Iris pigment epithelial cell (primary cell): ENCODE data around the gene ACOX3.

Experiments
- DNase-seq: peaks from one replicate; pipeline ENCODE4 v3.0.0-alpha.2; 2011; ENCODE audit warnings: low read depth

Gene ACOX3

DNA sequence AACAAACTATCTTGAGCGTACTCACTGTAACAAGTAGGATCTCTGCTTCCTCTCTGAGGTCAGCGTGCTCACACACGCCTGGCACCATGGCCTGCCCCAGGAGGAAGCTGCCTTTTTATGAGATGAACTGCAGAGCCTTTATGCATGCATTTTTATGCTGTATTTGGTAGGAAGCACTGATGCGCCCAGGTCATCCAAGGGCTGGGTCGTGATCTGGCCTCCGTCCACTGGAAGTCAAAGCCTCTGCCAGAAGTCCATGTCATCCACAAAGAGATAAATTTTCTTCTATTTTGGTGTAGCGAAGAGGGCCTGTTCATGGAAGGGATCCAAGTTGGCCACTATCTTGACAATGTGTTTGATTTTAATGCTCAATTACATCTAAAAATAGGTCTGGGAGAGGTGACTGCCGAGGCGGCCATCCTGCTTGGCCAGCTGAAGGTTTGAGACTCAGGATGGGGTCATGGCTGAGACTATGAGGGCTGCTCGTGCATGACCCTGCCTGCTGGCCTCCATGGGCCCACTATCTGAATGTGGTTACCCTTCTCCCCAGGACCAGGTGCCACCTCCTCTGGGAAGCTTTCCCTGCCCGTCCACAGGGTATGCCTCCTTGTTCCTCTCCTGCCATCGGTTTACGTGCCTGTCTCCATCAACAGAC is 120.7 kb downstream of the ACOX3 start:
- DNase-seq: no peak

- no peak for DNase-seq
These were observed 121.5 kb downstream of the ACOX3 start for GRCh38 chr4:8319061-8319460.

DNA sequence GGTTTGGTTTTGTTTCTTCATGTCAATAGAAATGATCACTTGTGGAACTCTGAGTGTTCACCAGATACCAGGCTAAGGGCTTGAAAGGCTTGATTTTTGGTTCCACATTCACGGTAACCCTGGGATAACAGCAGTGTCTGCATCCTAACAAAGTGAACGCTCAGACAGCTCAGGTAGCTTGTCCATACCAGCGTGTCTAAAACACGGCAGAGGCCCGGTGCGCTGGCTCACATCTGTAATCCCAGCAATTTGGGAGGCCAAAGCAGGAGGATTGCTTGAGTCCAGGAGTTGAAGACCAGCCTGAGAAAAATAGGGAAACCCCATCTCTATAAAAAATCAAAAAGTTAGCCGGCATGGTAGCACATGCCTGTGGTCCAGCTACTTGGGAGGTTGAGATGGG is 122.0 kb downstream of the ACOX3 start:
- DNase-seq: no peak

GRCh38 chr4:8317474-8317873 is 123.0 kb downstream of the ACOX3 start:
- no peak for DNase-seq

DNA sequence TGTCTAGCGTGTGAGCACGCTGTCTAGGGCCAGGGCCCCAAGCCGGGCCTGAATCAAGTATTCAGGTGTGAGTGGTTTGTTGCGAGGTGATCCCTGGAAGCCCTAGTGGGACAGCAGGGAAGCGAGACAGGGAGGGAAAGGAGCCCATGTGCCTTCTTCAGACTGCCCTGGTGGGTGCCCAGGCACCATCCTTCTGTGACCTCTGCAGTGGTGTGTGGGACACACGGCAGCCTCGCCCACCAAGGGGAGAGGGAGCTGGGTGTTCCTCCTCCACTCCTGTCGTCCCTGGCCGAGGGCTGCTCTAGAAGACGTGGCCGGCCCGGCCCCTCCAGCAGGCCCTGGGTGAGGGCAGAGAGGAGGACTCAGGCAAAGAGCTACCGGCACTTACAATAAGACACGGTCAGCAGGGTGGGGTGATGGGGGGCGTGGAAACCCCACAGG is 123.6 kb downstream of the ACOX3 start:
- DNase-seq: no peak
